Measurements from ENCODE around the gene KIAA0930.

Gene KIAA0930

DNA sequence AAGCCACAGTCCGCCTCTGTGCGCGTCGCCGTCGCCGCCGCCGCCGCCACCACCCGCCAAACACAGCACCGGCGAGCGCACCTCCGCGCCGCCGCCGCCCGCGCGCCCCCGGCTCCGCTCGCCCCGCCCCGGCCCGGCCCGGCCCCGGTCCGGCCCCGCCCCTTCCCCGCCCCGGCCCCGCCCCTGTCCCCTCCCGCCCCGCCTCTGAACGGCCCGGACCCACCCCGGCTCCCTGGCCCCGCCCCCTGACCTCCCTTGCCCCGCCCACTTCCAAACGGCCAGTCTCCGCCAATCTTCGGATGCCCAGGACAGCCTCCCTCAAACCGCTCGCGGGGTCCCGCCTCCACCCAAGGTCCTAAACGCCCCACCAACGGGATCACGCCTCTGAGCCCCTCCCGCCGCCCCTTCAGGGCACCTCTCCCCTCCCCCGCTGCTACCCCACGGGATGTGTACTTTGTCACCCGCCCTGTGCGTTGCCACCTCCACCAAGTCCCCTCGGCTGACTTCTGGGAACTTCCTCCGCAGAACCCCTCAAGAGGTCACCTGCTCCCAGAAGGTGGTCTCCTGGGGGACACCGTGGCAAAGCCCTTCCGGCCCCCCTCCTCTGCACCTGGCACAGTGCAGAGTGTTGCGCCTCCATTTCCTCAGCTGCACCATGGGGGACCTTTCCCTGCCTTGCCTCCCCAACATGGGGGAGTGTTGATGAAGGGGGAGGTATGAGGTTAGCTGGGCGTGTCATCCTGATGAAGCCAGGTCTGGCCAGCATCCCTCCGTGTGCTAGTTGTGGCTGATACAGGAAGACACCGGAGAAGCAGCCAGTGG, at the start of gene KIAA0930:
KIAA0930 (minus strand) TSS at position 85 of the 822 bp plus-strand sequence. CDS start 191 bp downstream, outside the sequence.
- Histone ChIP-seq H3K36me3 (ENCODE audit: insufficient read depth, low read length) (peaks cover 10% of the 10 kb centered on the region), H3K4me1 (ENCODE audit: insufficient read depth, low read length) (peaks cover 24% of the 10 kb centered on the region), H3K9ac (ENCODE audit: low read depth, low read length) (peak within 1 kb of the TSS; percentile 71), H3K27me3 (ENCODE audit: insufficient read depth, low read length, poor library complexity) (no peaks in the 10 kb centered on the region), H3K4me3 (ENCODE audit: low read depth in 1 of 2, low read length in 2 of 2) (peak within 1 kb of the TSS; percentile 64 to 87; a peak in 3 of 4 replicates), H4K20me1 (ENCODE audit: insufficient read depth, low read length) (peaks cover 36% of the 10 kb centered on the region), H3K4me2 (ENCODE audit: insufficient read depth, low read length) (peak within 1 kb of the TSS; percentile 94), H3K79me2 (ENCODE audit: insufficient read depth, low read length) (peaks cover 15% of the 10 kb centered on the region), H3K27ac (ENCODE audit: low read length) (peak within 1 kb of the TSS; percentile 41), H2AFZ (ENCODE audit: low read depth, low read length) (peak within 1 kb of the TSS; percentile 78), H3K9me3 (ENCODE audit: insufficient read depth, low read length, severe bottlenecking) (no peaks in the 10 kb centered on the region)
- peak; percentile 71 for ATAC-seq (ENCODE audit: insufficient read depth, low read depth)
- TF ChIP-seq CTCF (IDR thresholded peaks at IDR 0.05; ENCODE audit: borderline replicate concordance, extremely low read depth, low read length, poor library complexity, severe bottlenecking) (no peak), EZH2 (IDR thresholded peaks at IDR 0.05; ENCODE audit: borderline replicate concordance, low read depth, low read length, severe bottlenecking) (no peak)
- peak; percentile 86 for DNase-seq

DNA sequence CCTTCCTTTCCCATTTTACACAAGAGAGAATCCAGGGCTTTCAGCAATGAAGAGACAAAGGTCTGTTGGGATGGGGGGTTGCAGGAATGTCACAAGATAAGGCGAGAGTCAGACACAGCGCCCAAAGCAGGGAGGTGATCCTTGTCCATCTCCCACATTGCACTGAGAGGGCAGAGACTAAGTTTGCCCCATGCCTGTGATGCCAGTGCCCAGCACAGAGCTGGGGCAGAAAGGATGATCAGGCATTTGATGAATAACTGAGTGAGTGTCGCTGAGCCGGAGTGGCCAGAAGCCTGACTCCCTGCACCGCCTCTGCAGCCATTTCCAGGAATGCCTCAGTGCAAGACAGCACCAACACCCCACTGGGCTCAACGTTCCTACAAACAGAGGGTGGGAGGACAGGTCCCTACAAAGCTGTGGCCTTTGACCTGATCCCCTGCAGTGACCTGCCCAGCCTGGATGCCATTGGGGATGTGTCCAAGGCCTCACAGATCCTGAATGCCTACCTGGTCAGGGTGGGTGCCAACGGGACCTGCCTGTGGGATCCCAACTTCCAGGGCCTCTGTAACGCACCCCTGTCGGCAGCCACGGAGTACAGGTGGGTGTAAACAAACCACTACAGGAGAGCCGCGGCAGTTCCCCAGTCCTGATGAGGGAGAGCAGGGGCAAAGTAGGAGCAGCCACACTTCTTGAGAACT, 46.3 kb upstream of the KIAA0930 start:
- Histone ChIP-seq H3K4me3 (ENCODE audit: low read depth in 1 of 2, low read length in 2 of 2) (no peak overlapping the region), H3K27me3 (ENCODE audit: insufficient read depth, low read length, poor library complexity) (peaks cover 5% of the 10 kb centered on the region), H3K79me2 (ENCODE audit: insufficient read depth, low read length) (no peaks in the 10 kb centered on the region), H4K20me1 (ENCODE audit: insufficient read depth, low read length) (no peaks in the 10 kb centered on the region), H3K4me1 (ENCODE audit: insufficient read depth, low read length) (no peaks in the 10 kb centered on the region), H3K9me3 (ENCODE audit: insufficient read depth, low read length, severe bottlenecking) (no peaks in the 10 kb centered on the region), H2AFZ (ENCODE audit: low read depth, low read length) (no peak overlapping the region; the same call in 1 of the 2 replicates), H3K27ac (ENCODE audit: low read length) (no peak overlapping the region), H3K36me3 (ENCODE audit: insufficient read depth, low read length) (no peaks in the 10 kb centered on the region), H3K9ac (ENCODE audit: low read depth, low read length) (no peak overlapping the region), H3K4me2 (ENCODE audit: insufficient read depth, low read length) (no peak overlapping the region)
- DNase-seq (no peak), ATAC-seq (ENCODE audit: insufficient read depth, low read depth) (no peak)
- no peak for TF ChIP-seq CTCF (IDR thresholded peaks at IDR 0.05; ENCODE audit: borderline replicate concordance, extremely low read depth, low read length, poor library complexity, severe bottlenecking)
- TF ChIP-seq EZH2 (IDR thresholded peaks at IDR 0.05; ENCODE audit: borderline replicate concordance, low read depth, low read length, severe bottlenecking), result no peak

DNA sequence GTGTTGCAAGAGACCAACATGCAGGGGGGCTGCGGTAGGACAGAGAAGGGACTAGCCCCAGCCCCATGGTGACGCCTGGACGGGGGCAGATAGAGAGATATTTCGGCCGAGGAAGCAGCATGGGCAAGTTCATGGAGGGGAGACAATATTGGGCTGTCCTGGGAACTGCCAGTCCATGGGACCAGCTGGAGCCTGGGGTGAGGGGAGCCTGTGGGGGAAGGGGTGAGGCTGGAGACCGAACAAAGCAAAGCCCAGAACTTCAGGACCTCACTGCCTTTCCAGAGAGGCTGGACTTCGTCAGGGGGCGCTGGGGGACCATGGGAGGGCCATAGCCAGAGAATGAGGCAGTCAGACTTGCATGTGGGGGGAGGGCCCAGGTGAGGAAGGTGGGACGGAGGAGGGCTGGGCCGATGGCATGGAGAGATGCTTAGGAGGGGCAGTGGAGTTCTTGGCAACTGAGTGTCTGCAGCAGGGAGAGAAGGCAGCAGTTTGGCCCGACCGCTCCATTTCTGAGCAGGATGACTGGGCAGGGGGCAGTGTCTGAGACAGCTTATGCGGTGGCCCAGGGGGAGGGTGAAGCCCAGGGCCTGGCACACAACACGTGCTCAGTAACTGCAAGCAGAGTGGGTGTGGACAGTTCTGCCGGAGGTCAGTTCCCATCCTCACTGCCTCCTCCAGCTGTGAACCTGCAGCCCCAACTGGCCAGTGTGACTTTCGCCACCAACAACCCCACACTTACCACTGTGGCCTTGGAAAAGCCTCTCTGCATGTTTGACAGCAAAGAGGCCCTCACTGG, 44.8 kb upstream of the KIAA0930 start:
- no peak for TF ChIP-seq CTCF (IDR thresholded peaks at IDR 0.05; ENCODE audit: borderline replicate concordance, extremely low read depth, low read length, poor library complexity, severe bottlenecking)
- no peak for TF ChIP-seq EZH2 (IDR thresholded peaks at IDR 0.05; ENCODE audit: borderline replicate concordance, low read depth, low read length, severe bottlenecking)
- DNase-seq, result no peak
- H3K4me2 ChIP-seq (ENCODE audit: insufficient read depth, low read length), result no peak overlapping the region
- H3K9me3 ChIP-seq (ENCODE audit: insufficient read depth, low read length, severe bottlenecking), result no peaks in the 10 kb centered on the region
- no peaks in the 10 kb centered on the region for H3K79me2 ChIP-seq (ENCODE audit: insufficient read depth, low read length)
- H3K27ac ChIP-seq (ENCODE audit: low read length), result no peak overlapping the region
- no peak overlapping the region for H3K4me3 ChIP-seq (ENCODE audit: low read depth in 1 of 2, low read length in 2 of 2)
- peaks cover 5% of the 10 kb centered on the region for H3K27me3 ChIP-seq (ENCODE audit: insufficient read depth, low read length, poor library complexity)
- no peaks in the 10 kb centered on the region for H3K36me3 ChIP-seq (ENCODE audit: insufficient read depth, low read length)
- H3K4me1 ChIP-seq (ENCODE audit: insufficient read depth, low read length), result no peaks in the 10 kb centered on the region
- H4K20me1 ChIP-seq (ENCODE audit: insufficient read depth, low read length), result no peaks in the 10 kb centered on the region
- ATAC-seq (ENCODE audit: insufficient read depth, low read depth), result no peak
- H2AFZ ChIP-seq (ENCODE audit: low read depth, low read length), result no peak overlapping the region
- H3K9ac ChIP-seq (ENCODE audit: low read depth, low read length), result no peak overlapping the region

All from DND-41 (cell line).